ENCODE results near the gene RXFP1. TPM values are rescaled to one million over a fixed set of nuclear protein-coding genes. Genes with fewer than 3 reads are reported as not detected.

RXFP1 gene
- total RNA-seq, 4 donors from 2014 or later: 0.19 TPM; not detected in 3

- no peak for DNase-seq (ENCODE audit: low spot score in 2 of 2)
- Histone ChIP-seq H3K4me3 (no peak overlapping the region), H3K9me3 (no peaks in the 10 kb centered on the region), H3K36me3 (no peaks in the 10 kb centered on the region), H3K27me3 (no peaks in the 10 kb centered on the region), H3K4me1 (no peaks in the 10 kb centered on the region), H3K27ac (no peak overlapping the region)
- TF ChIP-seq POLR2A (IDR thresholded peaks at IDR 0.05) (no peak), POLR2AphosphoS5 (IDR thresholded peaks at IDR 0.05) (no peak), EP300 (IDR thresholded peaks at IDR 0.05) (no peak)
- TF ChIP-seq, protein P1, sequence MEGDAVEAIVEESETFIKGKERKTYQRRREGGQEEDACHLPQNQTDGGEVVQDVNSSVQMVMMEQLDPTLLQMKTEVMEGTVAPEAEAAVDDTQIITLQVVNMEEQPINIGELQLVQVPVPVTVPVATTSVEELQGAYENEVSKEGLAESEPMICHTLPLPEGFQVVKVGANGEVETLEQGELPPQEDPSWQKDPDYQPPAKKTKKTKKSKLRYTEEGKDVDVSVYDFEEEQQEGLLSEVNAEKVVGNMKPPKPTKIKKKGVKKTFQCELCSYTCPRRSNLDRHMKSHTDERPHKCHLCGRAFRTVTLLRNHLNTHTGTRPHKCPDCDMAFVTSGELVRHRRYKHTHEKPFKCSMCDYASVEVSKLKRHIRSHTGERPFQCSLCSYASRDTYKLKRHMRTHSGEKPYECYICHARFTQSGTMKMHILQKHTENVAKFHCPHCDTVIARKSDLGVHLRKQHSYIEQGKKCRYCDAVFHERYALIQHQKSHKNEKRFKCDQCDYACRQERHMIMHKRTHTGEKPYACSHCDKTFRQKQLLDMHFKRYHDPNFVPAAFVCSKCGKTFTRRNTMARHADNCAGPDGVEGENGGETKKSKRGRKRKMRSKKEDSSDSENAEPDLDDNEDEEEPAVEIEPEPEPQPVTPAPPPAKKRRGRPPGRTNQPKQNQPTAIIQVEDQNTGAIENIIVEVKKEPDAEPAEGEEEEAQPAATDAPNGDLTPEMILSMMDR (IDR thresholded peaks at IDR 0.05): no peak
- 91% methylated on average over 6 of the region's 6 CpGs for WGBS
Observed at GRCh38 chr4:158560284-158560683, 38.6 kb downstream of the RXFP1 start.

DNA sequence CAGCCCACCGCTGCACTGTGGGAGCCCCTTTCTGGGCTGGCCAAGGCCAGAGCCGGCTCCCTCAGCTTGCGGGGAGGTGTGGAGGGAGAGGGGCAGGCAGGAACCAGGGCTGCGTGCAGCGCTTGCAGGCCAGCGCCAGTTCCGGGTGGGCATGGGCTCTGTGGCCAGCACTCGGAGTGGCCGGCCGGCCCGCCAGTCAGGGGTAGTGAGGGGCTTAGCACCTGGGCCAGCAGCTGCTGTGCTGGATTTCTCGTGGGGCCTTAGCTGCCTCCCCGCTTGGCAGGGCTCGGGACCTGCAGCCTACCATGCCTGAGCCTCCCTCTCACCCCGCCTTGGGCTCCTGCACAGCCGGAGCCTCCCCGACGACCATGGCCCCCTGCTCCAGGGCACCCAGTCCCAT, 45.2 kb downstream of the RXFP1 start:
- no peak overlapping the region for H3K4me3 ChIP-seq
- H3K27me3 ChIP-seq: no peaks in the 10 kb centered on the region
- 100% methylated on average over 2 of the region's 18 CpGs for WGBS
- H3K4me1 ChIP-seq: no peaks in the 10 kb centered on the region
- TF ChIP-seq POLR2A (IDR thresholded peaks at IDR 0.05) (no peak), POLR2AphosphoS5 (IDR thresholded peaks at IDR 0.05) (no peak), EP300 (IDR thresholded peaks at IDR 0.05) (no peak)
- TF ChIP-seq, protein P1 (IDR thresholded peaks at IDR 0.05): no peak
- H3K36me3 ChIP-seq: no peaks in the 10 kb centered on the region
- no peak for DNase-seq (ENCODE audit: low spot score in 2 of 2)
- no peaks in the 10 kb centered on the region for H3K9me3 ChIP-seq
- H3K27ac ChIP-seq: no peak overlapping the region

GRCh38 chr4:158571736-158572135, 50.1 kb downstream of the RXFP1 start:
- 79% methylated on average over 6 of the region's 6 CpGs for WGBS
- Histone ChIP-seq H3K27me3 (no peaks in the 10 kb centered on the region), H3K4me1 (no peaks in the 10 kb centered on the region), H3K36me3 (no peaks in the 10 kb centered on the region), H3K27ac (no peak overlapping the region), H3K4me3 (no peak overlapping the region), H3K9me3 (no peaks in the 10 kb centered on the region)
- TF ChIP-seq POLR2AphosphoS5 (IDR thresholded peaks at IDR 0.05) (no peak), POLR2A (IDR thresholded peaks at IDR 0.05) (no peak), EP300 (IDR thresholded peaks at IDR 0.05) (no peak)
- TF ChIP-seq, protein P1 (IDR thresholded peaks at IDR 0.05): no peak
- no peak for DNase-seq (ENCODE audit: low spot score in 2 of 2)

DNA sequence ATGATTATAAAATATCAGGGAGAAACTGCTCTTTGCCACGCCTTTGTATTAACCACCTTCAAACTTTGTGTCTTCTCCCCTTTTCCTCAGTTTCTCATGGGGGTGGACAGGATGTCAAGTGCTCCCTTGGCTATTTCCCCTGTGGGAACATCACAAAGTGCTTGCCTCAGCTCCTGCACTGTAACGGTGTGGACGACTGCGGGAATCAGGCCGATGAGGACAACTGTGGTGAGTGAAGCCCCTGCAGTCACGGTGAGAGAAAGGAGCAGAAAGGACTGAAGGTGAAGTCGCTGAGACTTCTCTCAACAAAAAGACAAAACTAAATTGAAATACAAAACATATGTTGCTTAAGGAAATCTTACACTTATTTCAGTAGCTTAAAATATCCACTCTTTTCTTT, 50.9 kb downstream of the RXFP1 start:
- no peak for TF ChIP-seq POLR2A (IDR thresholded peaks at IDR 0.05)
- TF ChIP-seq EP300 (IDR thresholded peaks at IDR 0.05): no peak
- TF ChIP-seq, protein P1 (IDR thresholded peaks at IDR 0.05): no peak
- no peak for TF ChIP-seq POLR2AphosphoS5 (IDR thresholded peaks at IDR 0.05)
- WGBS: 86% methylated on average over 7 of the region's 7 CpGs
- no peak for DNase-seq (ENCODE audit: low spot score in 2 of 2)
- Histone ChIP-seq H3K4me3 (no peak overlapping the region), H3K9me3 (no peaks in the 10 kb centered on the region), H3K4me1 (no peaks in the 10 kb centered on the region), H3K27ac (no peak overlapping the region), H3K36me3 (no peaks in the 10 kb centered on the region), H3K27me3 (no peaks in the 10 kb centered on the region)

- Histone ChIP-seq H3K9me3 (no peaks in the 10 kb centered on the region), H3K27ac (no peak overlapping the region), H3K36me3 (no peaks in the 10 kb centered on the region), H3K4me1 (no peaks in the 10 kb centered on the region), H3K4me3 (no peak overlapping the region), H3K27me3 (no peaks in the 10 kb centered on the region)
- DNase-seq (ENCODE audit: low spot score in 2 of 2): no peak
- TF ChIP-seq POLR2AphosphoS5 (IDR thresholded peaks at IDR 0.05): no peak
- TF ChIP-seq POLR2A (IDR thresholded peaks at IDR 0.05): no peak
- TF ChIP-seq, protein P1 (IDR thresholded peaks at IDR 0.05): no peak
- no peak for TF ChIP-seq EP300 (IDR thresholded peaks at IDR 0.05)
- 29% methylated on average over 1 of the region's 1 CpG for WGBS
Observed at GRCh38 chr4:158578476-158578875, 56.8 kb downstream of the RXFP1 start.

All from suprapubic skin (tissue), 4 donors.